Middle frontal gyrus (tissue), 1 donor: Measurements from ENCODE around the gene KCNAB1.
"Not testable (repeated sequence)": the region's sequence is repeated elsewhere in the genome, so short reads cannot be mapped to it uniquely, and the experiment has no call there.

ENCODE experiments used
- DNase-seq: peaks from one replicate; pipeline ENCODE4 v3.0.0-alpha.2; 2015; ENCODE audit warnings: low spot score; ENCODE audit errors: extremely low spot score

KCNAB1 gene

DNA sequence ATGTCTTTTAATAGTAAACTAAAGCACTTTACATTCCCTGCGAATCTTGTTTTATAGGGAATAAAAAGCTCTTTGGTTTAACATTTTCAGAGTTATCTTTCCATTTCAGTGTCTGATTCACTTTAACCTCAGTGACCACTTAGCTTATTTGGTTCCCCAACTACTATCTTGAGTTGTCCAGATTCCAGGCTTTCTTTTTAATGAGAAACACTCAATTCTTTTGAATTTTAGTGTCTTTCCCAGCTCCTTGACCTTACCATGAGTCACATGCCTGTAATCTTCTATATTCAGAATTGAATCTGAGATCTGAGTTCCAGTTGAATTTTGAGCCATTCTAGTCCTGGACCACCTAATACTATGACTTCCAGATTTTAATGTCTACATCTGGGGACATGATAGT is 144.4 kb downstream of the KCNAB1 start:
- DNase-seq = no peak

- no peak for DNase-seq
Measured at GRCh38 chr3:156271508-156271907, 151.1 kb downstream of the KCNAB1 start.

DNA sequence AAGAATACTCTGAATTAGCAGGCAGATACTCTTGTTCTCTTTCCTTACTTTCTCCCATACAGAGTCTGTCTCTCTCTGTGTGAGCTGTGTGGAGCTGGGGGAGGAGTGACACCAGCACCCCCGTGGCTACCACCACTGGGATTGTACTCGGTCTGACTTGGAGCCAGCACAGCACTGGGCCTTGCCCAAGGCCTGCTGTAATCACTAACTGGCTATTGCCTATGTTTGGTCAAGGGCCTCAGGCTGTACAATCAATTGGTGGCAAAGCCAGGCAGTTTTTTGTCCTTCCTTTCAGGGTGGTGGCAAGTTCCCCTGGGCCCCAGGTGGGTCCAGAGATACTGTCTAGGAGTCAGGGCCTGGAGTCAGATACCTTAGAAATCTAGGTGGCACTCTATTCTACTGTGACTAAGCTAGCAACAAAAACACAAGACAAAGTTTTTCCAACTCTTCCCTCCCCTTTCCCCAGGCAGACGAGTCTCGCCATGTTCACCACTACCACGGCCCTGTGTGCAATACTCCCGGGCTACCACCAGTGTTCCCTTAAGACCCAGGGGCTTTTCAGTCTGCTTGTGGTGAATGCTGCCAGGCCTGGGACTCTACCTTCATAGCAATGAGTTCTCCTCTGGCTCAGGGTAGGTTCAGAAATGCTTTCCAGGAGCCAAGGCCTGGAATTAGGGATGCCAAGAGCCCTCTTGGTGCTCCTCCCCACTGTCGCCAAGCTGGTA is 151.8 kb downstream of the KCNAB1 start:
- no peak for DNase-seq

DNA sequence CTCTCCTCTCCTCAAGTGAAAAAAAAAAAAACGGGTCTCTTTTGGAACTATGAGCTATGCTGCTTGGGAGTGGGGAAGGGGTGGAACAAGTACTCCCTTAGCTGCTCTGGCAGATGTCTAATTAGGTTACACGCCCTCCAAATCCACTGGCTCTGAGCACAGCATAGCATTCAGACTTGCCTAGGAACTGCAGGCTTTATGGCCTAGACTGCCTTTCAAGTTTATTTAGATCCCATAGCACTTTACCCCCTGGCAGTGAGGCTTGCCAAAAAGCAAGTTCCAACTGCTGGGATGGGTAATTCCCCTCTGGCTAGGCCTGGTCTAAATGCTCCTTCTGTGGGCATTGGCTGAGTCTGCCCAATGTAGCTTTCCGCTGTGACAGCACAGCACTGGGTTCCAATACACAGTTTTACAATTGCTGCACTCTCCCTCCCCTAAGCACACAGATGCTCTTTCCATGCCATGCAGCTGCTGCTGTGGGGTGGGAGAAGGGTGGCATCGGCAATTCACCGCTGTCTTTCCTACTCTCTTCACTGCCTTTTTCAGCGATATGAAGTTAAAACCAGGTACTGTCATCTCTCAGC is 152.8 kb downstream of the KCNAB1 start:
- no peak for DNase-seq

DNA sequence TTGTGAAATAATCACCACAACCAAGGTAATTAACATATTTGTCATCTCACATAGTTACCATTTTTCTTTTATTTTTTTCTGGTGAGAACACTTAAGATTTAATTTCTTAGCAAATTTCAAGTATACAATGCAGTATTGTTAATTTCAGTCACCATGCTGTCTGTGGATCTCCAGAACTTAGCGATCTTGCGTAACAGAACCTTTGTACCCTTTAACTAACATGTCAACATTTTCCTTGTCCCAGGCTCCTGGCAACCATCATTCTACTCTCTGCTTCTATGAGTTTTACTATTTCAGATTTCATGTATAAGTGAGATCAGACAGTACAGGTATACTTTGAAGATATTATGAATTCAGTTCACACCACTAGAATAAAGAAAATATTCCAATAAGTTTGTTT is 154.4 kb downstream of the KCNAB1 start:
- DNase-seq = no peak

GRCh38 chr3:156284637-156285036 is 164.3 kb downstream of the KCNAB1 start:
- not testable (repeated sequence) for DNase-seq

DNA sequence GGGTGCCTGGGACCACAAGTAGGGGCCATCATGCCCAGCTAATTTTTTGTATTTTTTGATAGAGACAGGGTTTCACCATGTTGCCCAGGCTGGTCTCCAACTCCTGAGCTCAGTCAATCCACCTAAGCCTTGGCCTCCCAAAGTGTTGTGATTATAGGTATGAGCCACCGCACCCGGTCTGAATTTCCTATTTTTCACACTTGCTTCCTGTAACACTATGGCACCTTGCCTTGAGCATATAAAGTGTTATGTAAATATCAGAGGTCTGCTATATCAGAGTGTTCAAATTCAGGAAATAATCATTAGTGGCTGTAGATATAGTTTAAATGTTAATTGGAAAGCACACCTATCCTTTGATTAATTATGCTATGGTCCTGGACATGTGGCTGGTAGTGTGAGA is 165.2 kb downstream of the KCNAB1 start:
- no peak for DNase-seq

DNA sequence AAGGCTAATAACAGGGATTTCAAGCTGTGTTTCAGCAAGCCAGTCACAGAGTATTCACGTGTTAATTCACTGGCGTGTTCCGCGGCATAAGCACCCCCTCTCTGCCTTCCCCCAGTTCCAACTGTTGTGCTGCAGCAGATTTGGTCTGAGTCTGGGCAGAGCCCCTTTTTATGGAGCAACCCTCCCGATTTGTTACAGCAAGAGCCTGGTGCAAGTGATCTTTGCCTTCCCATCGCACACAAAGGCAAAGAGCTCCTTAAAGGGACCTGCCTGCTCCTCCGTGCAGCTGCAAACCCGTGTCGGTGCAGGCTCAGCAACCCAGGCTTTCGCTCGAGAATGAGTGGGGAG is 170.5 kb downstream of the KCNAB1 start:
- no peak for DNase-seq

DNA sequence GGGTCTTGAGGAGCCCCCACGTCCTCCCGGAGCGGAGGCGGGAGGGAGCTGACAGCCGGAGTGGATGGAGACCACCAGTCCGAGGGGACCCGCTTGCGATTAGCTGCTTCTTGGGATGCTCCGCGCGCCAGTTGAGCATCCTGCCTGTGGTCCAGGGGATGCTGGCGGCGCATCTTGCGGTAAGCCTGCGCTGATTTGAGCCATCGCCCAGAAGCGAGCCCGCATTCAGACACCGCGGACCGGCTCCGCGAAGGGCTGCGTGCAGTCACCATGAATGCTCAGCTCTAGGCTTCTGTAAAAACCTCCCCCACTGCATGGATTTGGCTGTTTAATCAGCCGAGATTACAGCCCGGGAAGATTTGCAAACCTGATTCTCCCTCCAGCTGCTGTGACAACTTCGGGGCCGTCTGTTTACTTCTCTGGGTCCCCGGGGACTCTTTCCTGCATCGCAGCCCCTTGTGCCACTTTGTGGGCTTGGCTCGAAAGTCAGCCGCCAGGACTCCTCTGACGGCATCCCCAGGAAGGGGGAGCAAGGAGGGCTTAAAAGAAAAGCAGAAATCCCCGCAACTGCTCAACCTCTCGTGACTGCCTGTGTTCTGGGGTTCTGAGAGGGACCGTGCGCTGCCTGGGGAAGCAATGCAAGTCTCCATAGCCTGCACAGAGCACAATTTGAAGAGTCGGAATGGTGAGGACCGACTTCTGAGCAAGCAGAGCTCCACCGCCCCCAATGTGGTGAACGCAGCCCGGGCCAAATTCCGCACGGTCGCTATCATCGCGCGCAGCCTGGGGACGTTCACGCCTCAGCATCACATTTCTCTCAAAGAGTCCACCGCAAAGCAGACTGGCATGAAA is 171.1 kb downstream of the KCNAB1 start:
- DNase-seq = no peak

- DNase-seq = no peak
Measured at GRCh38 chr3:156293566-156293965, 173.2 kb downstream of the KCNAB1 start.

DNA sequence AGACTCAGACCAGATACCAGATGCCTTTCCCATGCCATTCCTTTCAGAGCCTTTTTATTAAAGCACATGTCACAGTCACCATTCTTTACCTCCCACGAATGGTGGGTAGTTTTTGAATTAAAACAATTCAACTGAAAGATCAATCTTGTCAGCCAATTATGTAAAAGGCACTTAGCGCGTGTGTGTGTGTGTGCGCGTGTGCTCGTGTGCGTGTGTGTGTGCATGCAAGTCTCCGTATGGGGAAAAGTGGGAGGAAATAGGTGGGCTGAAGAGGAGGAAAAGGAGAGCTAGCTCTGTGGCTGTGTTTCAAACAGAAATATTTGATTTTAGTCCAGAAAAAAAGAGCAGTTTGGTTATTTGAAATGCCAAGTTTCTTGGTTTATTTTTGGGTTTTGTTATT is 177.2 kb downstream of the KCNAB1 start:
- no peak for DNase-seq

DNA sequence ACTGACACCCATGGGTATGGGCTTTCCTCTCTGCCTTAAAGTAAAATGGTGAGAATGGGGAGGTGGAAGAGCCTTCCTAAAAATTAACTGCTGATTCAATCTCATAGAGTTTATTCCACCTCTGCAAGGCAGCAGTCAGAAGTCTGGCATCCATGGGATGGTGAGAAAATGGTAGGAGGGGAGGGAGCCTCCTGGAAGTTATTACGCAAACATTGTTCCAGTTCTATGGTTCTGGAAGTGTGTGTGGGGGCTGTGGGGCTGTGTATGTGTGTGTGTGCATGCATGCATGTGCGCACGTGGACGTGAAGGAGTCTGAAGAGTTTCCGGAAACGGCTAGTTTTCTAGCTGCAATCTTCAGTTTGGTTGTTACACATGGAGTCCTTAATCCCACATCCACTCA is 177.6 kb downstream of the KCNAB1 start:
- DNase-seq = peak; percentile 33

GRCh38 chr3:156298938-156299337 is 178.6 kb downstream of the KCNAB1 start:
- no peak for DNase-seq

DNA sequence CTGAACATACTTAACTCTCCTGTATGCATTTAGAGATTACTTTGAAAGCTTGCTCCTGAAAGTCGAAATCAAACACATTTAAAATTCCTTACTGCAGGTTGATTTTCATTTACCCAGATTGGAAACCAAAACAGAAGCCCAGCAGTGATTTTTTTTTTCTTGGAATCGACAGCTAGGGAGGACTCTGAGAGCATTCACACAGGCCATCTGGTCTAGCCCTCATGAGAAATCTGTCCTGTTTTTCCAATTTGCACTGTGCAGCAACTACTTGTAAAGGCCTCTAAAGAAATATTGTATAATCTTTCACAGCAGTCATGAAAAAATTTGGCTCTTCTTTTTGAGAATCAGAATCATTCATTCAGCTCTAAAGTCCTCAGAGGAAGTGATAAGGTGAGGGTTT is 179.2 kb downstream of the KCNAB1 start:
- DNase-seq = no peak

DNA sequence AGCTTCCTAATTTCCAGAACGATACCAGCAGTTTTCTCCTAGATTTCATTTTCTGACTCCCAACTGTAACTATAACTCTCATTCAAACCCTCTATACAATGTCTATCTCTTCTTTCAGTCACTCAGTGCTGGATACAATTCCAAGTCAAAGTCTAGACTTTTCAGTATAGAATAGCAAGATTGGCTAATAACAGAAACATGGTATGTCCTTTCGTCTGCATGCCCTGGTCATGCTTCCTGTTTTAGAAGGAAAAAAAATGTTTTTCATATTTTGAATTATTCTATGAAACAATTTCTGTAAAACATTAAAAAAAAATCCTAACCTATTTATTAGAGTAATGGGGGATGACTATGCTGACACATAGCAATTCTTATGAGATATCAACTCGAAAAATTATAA is 180.0 kb downstream of the KCNAB1 start:
- DNase-seq = no peak

DNA sequence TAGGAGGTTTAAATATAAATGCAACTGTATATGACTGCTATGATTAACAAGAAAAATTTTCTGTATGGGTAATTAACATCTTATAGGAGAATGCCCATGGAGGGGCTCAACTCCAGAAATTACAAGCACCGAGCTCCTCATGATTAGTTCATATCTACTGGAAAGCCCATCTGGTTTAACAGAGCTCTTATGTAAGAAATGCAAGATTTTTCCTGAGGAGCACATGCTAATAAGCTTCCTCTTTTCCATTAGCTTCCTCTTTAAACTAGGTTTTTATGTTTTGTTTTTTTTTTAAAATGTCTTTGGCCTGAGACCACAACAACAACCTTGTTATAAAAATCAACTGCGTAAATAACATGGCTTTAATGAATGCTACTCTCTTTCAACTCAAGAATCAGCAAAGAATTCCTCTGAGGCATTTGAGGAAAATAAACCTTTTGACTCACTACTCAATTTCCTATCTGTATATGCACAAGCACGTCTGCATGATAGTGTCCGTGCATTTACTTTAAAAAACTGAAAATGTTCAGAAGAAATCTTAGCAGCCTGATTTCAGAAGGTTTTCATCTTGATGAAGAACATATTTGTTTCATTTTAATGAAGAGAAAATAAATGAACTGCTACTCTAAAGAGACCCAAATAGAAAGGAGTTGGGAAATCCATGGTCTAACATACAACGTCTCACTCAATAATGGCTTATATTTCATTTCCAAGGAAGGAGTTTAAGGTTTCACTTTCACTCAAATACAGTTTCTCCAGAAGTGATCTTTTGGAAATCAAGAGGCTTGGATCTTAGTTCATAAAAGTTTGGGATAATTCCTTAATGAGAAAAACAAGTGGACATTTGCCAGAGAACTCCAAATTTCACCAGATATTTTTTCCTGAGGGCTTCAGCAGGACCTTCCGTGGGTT is 180.8 kb downstream of the KCNAB1 start:
- no peak for DNase-seq

DNA sequence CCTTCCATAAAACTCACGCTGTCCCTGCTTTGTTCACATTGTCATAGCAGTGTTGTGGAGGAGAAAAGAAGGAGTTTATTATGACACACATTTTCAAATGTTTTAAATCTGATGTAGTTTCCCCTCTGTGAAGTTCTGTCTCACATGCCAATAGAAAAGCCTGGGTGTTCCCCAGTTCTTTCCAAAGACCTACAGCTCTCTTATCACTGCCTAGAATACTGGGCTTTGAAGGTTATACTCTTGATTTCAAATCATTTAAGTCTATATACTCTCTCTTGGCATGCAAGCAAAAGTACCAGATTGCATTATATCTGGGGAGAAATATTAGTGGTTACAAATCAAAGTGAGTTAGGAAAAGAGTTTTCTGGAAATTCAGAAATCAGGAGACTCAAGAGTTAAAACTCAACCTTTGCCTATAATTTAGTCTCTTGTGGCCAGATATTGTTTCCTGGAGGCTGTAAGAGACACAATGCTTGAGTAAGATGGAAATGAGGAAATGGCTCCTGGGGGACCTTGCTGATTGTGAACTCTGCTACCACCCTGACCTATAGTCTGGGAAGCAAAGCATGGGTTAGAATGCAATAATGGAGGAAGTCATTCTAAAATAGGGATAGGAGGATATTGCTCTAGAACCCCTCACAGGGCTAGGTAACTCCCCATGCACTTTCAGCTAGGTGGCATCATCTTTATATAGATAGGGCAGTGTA is 182.8 kb downstream of the KCNAB1 start:
- no peak for DNase-seq

- no peak for DNase-seq
Measured at GRCh38 chr3:156304406-156304805, 184.0 kb downstream of the KCNAB1 start.

- no peak for DNase-seq
Measured at GRCh38 chr3:156305672-156306071, 185.3 kb downstream of the KCNAB1 start.

DNA sequence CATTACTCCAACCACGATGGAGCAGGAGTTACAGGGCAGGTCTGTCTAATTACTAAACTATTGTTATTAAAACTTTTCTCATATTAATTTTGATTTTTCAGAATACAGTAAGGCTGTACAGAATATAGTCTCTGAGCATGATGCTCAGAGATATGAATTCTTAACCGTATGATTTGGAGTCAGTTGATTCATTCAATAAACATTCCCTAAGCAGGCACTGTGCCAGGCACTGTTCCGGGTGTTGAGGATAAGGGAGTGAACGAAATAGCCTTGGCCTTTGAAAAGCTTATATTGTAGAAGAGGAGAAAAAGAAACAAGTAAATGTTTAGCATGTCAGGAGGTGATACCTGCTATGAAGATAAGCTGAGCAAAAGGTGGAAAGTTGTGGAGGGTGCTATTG is 187.3 kb downstream of the KCNAB1 start:
- DNase-seq = no peak

DNA sequence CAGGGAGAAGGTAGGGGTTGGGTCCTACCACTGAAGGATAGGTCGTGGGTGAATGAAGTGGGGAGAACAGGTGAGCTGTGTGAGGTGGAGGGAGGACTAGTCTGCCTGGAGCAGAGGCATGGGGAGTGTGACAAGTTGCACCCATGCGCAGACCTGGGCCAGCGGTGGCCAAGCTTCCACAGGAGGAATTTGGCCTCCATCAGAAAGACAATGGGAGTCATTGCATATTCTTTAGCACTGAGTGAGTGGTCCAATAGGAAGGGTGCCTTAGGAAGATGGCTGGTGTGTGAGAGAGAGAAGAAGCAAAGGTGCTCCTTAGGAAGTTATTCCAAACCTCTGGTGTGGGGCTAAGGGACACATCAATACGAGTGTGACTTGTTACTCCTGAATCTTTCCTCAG is 191.1 kb downstream of the KCNAB1 start:
- no peak for DNase-seq
